PC-3 (cell line): Measurements from ENCODE around the gene TMEM139.

Experiments
- EZH2 ChIP-seq: fragments of 300-600 bp; sonication (generic); IDR thresholded peaks from one replicate; pipeline ENCODE4 v1.6.1; 2017; ENCODE audit warnings: antibody characterized with exemption, mild to moderate bottlenecking, low read length; ENCODE audit not compliant: unreplicated experiment
- EZH2phosphoT487 ChIP-seq: fragments of 300-600 bp; sonication (generic); IDR thresholded peaks from 2 replicates; pipeline ENCODE4 v1.6.1; 2018; ENCODE audit warnings: mild to moderate bottlenecking, antibody characterized with exemption, low read length, borderline replicate concordance
- TF ChIP-seq, protein P1 (sequence below): fragments of 300-600 bp; sonication (generic); conservative IDR thresholded peaks from 2 replicates; pipeline ENCODE4 v1.5.1; 2017; ENCODE audit warnings: antibody characterized with exemption, low read depth, mild to moderate bottlenecking, low read length

DNA sequence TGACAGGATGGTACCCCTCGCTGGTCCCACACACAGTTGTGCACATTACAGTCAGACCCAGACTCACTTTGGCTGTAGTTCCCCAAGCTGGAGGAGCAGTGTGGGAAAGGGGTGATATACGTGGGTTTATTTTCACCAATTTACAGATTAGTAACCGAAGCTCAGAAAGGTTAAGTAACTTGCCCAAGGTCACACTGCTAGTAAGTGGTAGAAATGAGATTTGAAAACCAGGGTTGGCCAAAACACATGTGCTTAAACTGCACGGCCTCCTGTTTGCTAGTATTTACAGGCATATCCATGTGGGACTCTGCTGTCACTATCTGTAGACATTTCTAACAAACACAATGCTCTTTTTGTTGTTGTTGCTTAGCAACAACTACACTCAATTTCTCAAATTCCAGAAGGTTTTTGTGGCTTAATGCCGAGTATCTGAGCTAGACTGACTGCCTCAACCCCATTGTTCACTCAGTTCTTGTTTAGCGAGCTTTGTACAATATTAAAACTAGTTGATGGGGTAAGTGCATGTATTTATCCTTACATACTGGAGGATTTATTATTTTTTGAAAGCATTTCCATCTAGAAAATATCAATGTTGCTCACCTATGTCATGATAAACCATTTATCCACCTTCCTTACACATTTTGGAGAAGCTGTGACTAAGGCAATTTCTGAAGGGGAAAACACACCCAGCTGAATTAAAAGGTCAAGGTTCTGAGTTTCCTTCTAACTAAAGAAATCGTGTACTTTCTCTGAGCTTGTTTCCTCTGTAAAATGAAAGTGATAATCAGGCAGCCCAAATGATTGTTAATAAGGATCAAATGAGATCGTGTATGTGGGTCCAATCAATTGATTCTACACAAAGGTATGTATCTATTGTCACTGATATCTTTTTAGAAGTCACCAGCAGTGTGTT lies 5.3 kb upstream of the TMEM139 start:
- TF ChIP-seq EZH2 (no peak), EZH2phosphoT487 (no peak)
- TF ChIP-seq, protein P1, sequence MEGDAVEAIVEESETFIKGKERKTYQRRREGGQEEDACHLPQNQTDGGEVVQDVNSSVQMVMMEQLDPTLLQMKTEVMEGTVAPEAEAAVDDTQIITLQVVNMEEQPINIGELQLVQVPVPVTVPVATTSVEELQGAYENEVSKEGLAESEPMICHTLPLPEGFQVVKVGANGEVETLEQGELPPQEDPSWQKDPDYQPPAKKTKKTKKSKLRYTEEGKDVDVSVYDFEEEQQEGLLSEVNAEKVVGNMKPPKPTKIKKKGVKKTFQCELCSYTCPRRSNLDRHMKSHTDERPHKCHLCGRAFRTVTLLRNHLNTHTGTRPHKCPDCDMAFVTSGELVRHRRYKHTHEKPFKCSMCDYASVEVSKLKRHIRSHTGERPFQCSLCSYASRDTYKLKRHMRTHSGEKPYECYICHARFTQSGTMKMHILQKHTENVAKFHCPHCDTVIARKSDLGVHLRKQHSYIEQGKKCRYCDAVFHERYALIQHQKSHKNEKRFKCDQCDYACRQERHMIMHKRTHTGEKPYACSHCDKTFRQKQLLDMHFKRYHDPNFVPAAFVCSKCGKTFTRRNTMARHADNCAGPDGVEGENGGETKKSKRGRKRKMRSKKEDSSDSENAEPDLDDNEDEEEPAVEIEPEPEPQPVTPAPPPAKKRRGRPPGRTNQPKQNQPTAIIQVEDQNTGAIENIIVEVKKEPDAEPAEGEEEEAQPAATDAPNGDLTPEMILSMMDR = no peak
